Measurements from ENCODE around the gene RAB40B.
A peak's percentile ranks its signal among the peaks of the same experiment; 100 is the strongest.

RAB40B gene

GRCh38 chr17:82648165-82648668 is 50.3 kb downstream of the RAB40B start, which contains the start of gene WDR45B:
WDR45B (minus strand) TSS chr17:82648444; CDS start chr17:82648340, 104 bp downstream.
- DNase-seq (ENCODE audit: insufficient read length, low spot score) (peak; percentile 98), FAIRE-seq (peak; percentile 99)
- TF ChIP-seq SPI1 (IDR thresholded peaks at IDR 0.05; ENCODE audit: low read depth, low read length) (no peak), PAX5 (IDR thresholded peaks at IDR 0.05; ENCODE audit: insufficient read depth, low read length, severe bottlenecking) (peak; percentile 52), POLR2AphosphoS5 (IDR thresholded peaks at IDR 0.05; ENCODE audit: low read depth, low read length) (peak; percentile 89), POLR2A (IDR thresholded peaks at IDR 0.05; ENCODE audit: low read depth, low read length) (peak; percentile 93), TAF1 (IDR thresholded peaks at IDR 0.05; ENCODE audit: low read depth, low read length) (peak; percentile 70), POU2F2 (IDR thresholded peaks at IDR 0.05; ENCODE audit: low read depth, low read length) (peak; percentile 52; the same call in 1 of the 2 replicates)

GRCh38 chr17:82647593-82648164 is 50.8 kb downstream of the RAB40B start:
- DNase-seq (ENCODE audit: insufficient read length, low spot score) = peak; percentile 54
- TF ChIP-seq POLR2A (IDR thresholded peaks at IDR 0.05; ENCODE audit: low read depth, low read length) (no peak), PAX5 (IDR thresholded peaks at IDR 0.05; ENCODE audit: insufficient read depth, low read length, severe bottlenecking) (no peak), POU2F2 (IDR thresholded peaks at IDR 0.05; ENCODE audit: low read depth, low read length) (no peak), TAF1 (IDR thresholded peaks at IDR 0.05; ENCODE audit: low read depth, low read length) (no peak), POLR2AphosphoS5 (IDR thresholded peaks at IDR 0.05; ENCODE audit: low read depth, low read length) (no peak)
- peak; percentile 5 for FAIRE-seq

GRCh38 chr17:82645516-82645915 is 53.0 kb downstream of the RAB40B start:
- DNase-seq (ENCODE audit: insufficient read length, low spot score) (no peak), FAIRE-seq (no peak)
- TF ChIP-seq POU2F2 (IDR thresholded peaks at IDR 0.05; ENCODE audit: low read depth, low read length) = no peak
- TF ChIP-seq PAX5 (IDR thresholded peaks at IDR 0.05; ENCODE audit: insufficient read depth, low read length, severe bottlenecking) = no peak
- no peak for TF ChIP-seq POLR2AphosphoS5 (IDR thresholded peaks at IDR 0.05; ENCODE audit: low read depth, low read length)
- no peak for TF ChIP-seq TAF1 (IDR thresholded peaks at IDR 0.05; ENCODE audit: low read depth, low read length)
- TF ChIP-seq POLR2A (IDR thresholded peaks at IDR 0.05; ENCODE audit: low read depth, low read length) = no peak
- no peak for TF ChIP-seq SPI1 (IDR thresholded peaks at IDR 0.05; ENCODE audit: low read depth, low read length)

- no peak for FAIRE-seq
- no peak for DNase-seq (ENCODE audit: insufficient read length, low spot score)
These were observed 54.4 kb downstream of the RAB40B start for GRCh38 chr17:82644148-82644547.

GRCh38 chr17:82642022-82642421 is 56.5 kb downstream of the RAB40B start:
- FAIRE-seq = no peak

More at GRCh38 chr17:82644148-82644547, 54.4 kb downstream of the RAB40B start:
- TF ChIP-seq TAF1 (IDR thresholded peaks at IDR 0.05; ENCODE audit: low read depth, low read length) (no peak), POU2F2 (IDR thresholded peaks at IDR 0.05; ENCODE audit: low read depth, low read length) (no peak), PAX5 (IDR thresholded peaks at IDR 0.05; ENCODE audit: insufficient read depth, low read length, severe bottlenecking) (no peak), SPI1 (IDR thresholded peaks at IDR 0.05; ENCODE audit: low read depth, low read length) (no peak), POLR2AphosphoS5 (IDR thresholded peaks at IDR 0.05; ENCODE audit: low read depth, low read length) (no peak), POLR2A (IDR thresholded peaks at IDR 0.05; ENCODE audit: low read depth, low read length) (no peak)

GRCh38 chr17:82640036-82640435 is 58.5 kb downstream of the RAB40B start:
- FAIRE-seq (no peak), DNase-seq (ENCODE audit: insufficient read length, low spot score) (no peak)
- TF ChIP-seq PAX5 (IDR thresholded peaks at IDR 0.05; ENCODE audit: insufficient read depth, low read length, severe bottlenecking) = no peak
- TF ChIP-seq POLR2AphosphoS5 (IDR thresholded peaks at IDR 0.05; ENCODE audit: low read depth, low read length) = no peak
- TF ChIP-seq POLR2A (IDR thresholded peaks at IDR 0.05; ENCODE audit: low read depth, low read length) = no peak
- TF ChIP-seq TAF1 (IDR thresholded peaks at IDR 0.05; ENCODE audit: low read depth, low read length) = no peak
- TF ChIP-seq SPI1 (IDR thresholded peaks at IDR 0.05; ENCODE audit: low read depth, low read length) = no peak
- TF ChIP-seq POU2F2 (IDR thresholded peaks at IDR 0.05; ENCODE audit: low read depth, low read length) = no peak

More at GRCh38 chr17:82642022-82642421, 56.5 kb downstream of the RAB40B start:
- DNase-seq (ENCODE audit: insufficient read length, low spot score) = no peak
- no peak for TF ChIP-seq POU2F2 (IDR thresholded peaks at IDR 0.05; ENCODE audit: low read depth, low read length)
- TF ChIP-seq SPI1 (IDR thresholded peaks at IDR 0.05; ENCODE audit: low read depth, low read length) = no peak
- no peak for TF ChIP-seq PAX5 (IDR thresholded peaks at IDR 0.05; ENCODE audit: insufficient read depth, low read length, severe bottlenecking)

GRCh38 chr17:82639628-82640027 is 58.9 kb downstream of the RAB40B start:
- no peak for DNase-seq (ENCODE audit: insufficient read length, low spot score)
- no peak for FAIRE-seq

GRCh38 chr17:82638183-82638773 is 60.2 kb downstream of the RAB40B start:
- no peak for TF ChIP-seq TAF1 (IDR thresholded peaks at IDR 0.05; ENCODE audit: low read depth, low read length)
- no peak for TF ChIP-seq SPI1 (IDR thresholded peaks at IDR 0.05; ENCODE audit: low read depth, low read length)
- FAIRE-seq = no peak
- DNase-seq (ENCODE audit: insufficient read length, low spot score) = no peak

More at GRCh38 chr17:82639628-82640027, 58.9 kb downstream of the RAB40B start:
- TF ChIP-seq POLR2AphosphoS5 (IDR thresholded peaks at IDR 0.05; ENCODE audit: low read depth, low read length) = no peak
- TF ChIP-seq POLR2A (IDR thresholded peaks at IDR 0.05; ENCODE audit: low read depth, low read length) = no peak
- no peak for TF ChIP-seq TAF1 (IDR thresholded peaks at IDR 0.05; ENCODE audit: low read depth, low read length)
- no peak for TF ChIP-seq POU2F2 (IDR thresholded peaks at IDR 0.05; ENCODE audit: low read depth, low read length)
- no peak for TF ChIP-seq PAX5 (IDR thresholded peaks at IDR 0.05; ENCODE audit: insufficient read depth, low read length, severe bottlenecking)
- TF ChIP-seq SPI1 (IDR thresholded peaks at IDR 0.05; ENCODE audit: low read depth, low read length) = no peak

GRCh38 chr17:82636626-82637598 is 61.6 kb downstream of the RAB40B start:
- no peak for TF ChIP-seq POLR2A (IDR thresholded peaks at IDR 0.05; ENCODE audit: low read depth, low read length)
- DNase-seq (ENCODE audit: insufficient read length, low spot score) = no peak
- FAIRE-seq = no peak

Data from GM12891 (cell line).